Endothelial cell of umbilical vein (primary cell): ENCODE results near the gene RBM44.

ENCODE experiments used
- CTCF ChIP-seq, 2 donors: IDR thresholded peaks; 1 replicate in 1 of 2; 2 replicates in 1 of 2; pipeline ENCODE4 v1.5.1; 2011; ENCODE audit warnings: low read length in 2 of 2, mild to moderate bottlenecking in 2 of 2, moderate library complexity in 2 of 2, control low read depth in 1 of 2, inconsistent platforms in 1 of 2, low read depth in 1 of 2; ENCODE audit not compliant: insufficient read depth in 1 of 2; ENCODE audit errors: extremely low read depth in 1 of 2
- POLR2A ChIP-seq: IDR thresholded peaks from 2 replicates; pipeline ENCODE4 v1.6.1; 2012; ENCODE audit warnings: low read depth, mild to moderate bottlenecking, control low read depth, low read length

DNA sequence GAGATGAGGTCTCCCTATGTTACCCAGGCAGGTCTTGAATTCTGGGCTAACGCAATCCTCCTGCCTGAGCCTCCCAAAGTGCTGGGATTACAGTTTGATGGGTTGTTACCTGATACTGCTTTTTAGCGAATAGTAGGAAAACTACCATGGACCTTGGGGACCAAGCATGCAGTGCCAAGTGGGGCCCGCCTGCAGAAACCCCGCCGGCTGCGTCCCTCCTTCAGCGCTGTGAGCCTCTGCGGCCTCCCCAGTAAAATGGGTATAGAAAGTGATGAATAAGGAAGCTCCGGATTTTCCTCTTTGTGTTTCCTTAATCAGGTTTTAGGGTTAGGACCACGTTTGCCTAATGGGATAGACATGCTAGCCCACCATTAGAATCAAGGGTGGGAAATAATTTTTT is 91.2 kb downstream of the RBM44 start:
- no peak for TF ChIP-seq CTCF (IDR thresholded peaks at IDR 0.05; ENCODE audit: extremely low read depth in 1 of 2, insufficient read depth in 1 of 2, low read depth in 1 of 2, low read length in 2 of 2)
- TF ChIP-seq POLR2A, result no peak
